HCT116 (cell line): ENCODE data around the gene PRKAG2. TPM values are rescaled to one million over a fixed set of nuclear protein-coding genes. Genes with fewer than 3 reads are reported as not detected.

Experiments used
- ATAC-seq: fragments of 200-7000 bp; cut with Tn5 transposase; 2 replicates; pipeline ENCODE4 v1.9.1; 2020; ENCODE audit warnings: mild to moderate bottlenecking, moderate library complexity
- BruUV-seq: library from RNA; stranded (reverse); fragments of 400-500 nt; replicated peaks from 2 replicates; lab custom pipeline; 2021; lab: Mats Ljungman, UMichigan
- CTCF ChIA-PET: fragments of 300-600 bp; sonication (Branson Sonifier 250); formaldehyde crosslinking; loops from one replicate; lab custom pipeline; 2021; ENCODE audit warnings: antibody characterized with exemption; lab: Charles Lee
- POLR2A ChIA-PET: fragments of 300-600, 350-600 bp; sonication (Branson Sonifier 250); formaldehyde crosslinking; loops from one replicate; lab custom pipeline; 2021; ENCODE audit warnings: antibody characterized with exemption; lab: Charles Lee
- RAD21 ChIA-PET, 2 experiments: fragments of 300-600 bp; sonication (Branson Sonifier 250); formaldehyde crosslinking; loops; one replicate each; lab custom pipeline; 2023; ENCODE audit warnings: low total read pairs in 2 of 2; ENCODE audit not compliant: uncharacterized antibody in 2 of 2, unreplicated experiment in 2 of 2, low non-redundant PET in 1 of 2; lab: Charles Lee
- DNase-seq: peaks from one replicate; pipeline ENCODE4 v3.0.0-alpha.2; 2010; ENCODE audit warnings: low read depth, low spot score
- H2AFZ ChIP-seq: fragments of 200-600 bp; shearing (Covaris generic), sonication (generic); 2 replicates; pipeline ENCODE4 v1.6.1; 2017; ENCODE audit warnings: low read depth, mixed run types, mixed read lengths, antibody characterized with exemption, low read length; ENCODE audit not compliant: poor library complexity, severe bottlenecking
- H3K27ac ChIP-seq: 2 replicates; pipeline ENCODE4 v1.5.1; 2012; ENCODE audit warnings: low read depth, low read length
- H3K27me3 ChIP-seq: fragments of 200-600 bp; sonication (generic); 2 replicates; pipeline ENCODE4 v1.6.1; 2016; ENCODE audit warnings: mixed run types, low read length, mixed read lengths; ENCODE audit not compliant: insufficient read depth
- H3K36me3 ChIP-seq, 2 experiments: fragments of 200-500 bp in 1 of 2; fragments of 200-600 bp in 1 of 2; sonication (Bioruptor generic) in 1 of 2; sonication (generic) in 1 of 2; 2 replicates each; pipeline versions ENCODE4 v1.5.1 to v1.6.1; 2014 to 2016; ENCODE audit warnings: low read length in 2 of 2, inconsistent platforms in 1 of 2, mixed read lengths in 1 of 2, mixed run types in 1 of 2; ENCODE audit not compliant: insufficient read depth in 2 of 2, control insufficient read depth in 1 of 2
- H3K4me1 ChIP-seq, 2 experiments: fragments of 200-600 bp in 1 of 2; sonication (generic) in 1 of 2; 2 replicates each; pipeline versions ENCODE4 v1.5.1 to v1.6.1; 2012 to 2017; ENCODE audit warnings: low read length in 2 of 2, inconsistent platforms in 1 of 2, mild to moderate bottlenecking in 1 of 2, mixed read lengths in 1 of 2, mixed run types in 1 of 2, moderate library complexity in 1 of 2; ENCODE audit not compliant: insufficient read depth in 2 of 2, control insufficient read depth in 1 of 2
- H3K4me2 ChIP-seq: fragments of 200-600 bp; sonication (generic); 2 replicates; pipeline ENCODE4 v1.6.1; 2017; ENCODE audit warnings: mixed run types, low read length, mixed read lengths
- H3K4me3 ChIP-seq, 2 experiments: fragments of 200-600 bp in 1 of 2; sonication (generic) in 1 of 2; replicated peaks in 1 of 2; 2 replicates each; pipeline ENCODE4 v1.5.1; 2011 to 2016; ENCODE audit warnings: low read length in 2 of 2, control low read depth in 1 of 2, low read depth in 1 of 2, mild to moderate bottlenecking in 1 of 2, mixed read lengths in 1 of 2, mixed run types in 1 of 2
- H3K79me2 ChIP-seq: fragments of 200-600 bp; sonication (generic); 2 replicates; pipeline ENCODE4 v1.6.1; 2017; ENCODE audit warnings: mild to moderate bottlenecking, mixed run types, low read length, moderate library complexity, mixed read lengths; ENCODE audit not compliant: insufficient read depth
- H3K9ac ChIP-seq: fragments of 200-600 bp; sonication (generic); 2 replicates; pipeline ENCODE4 v1.6.1; 2016; ENCODE audit warnings: low read length, mixed read lengths
- H3K9me2 ChIP-seq: fragments of 200-600 bp; sonication (generic), shearing (Covaris generic); 2 replicates; pipeline ENCODE4 v1.6.1; 2017; ENCODE audit warnings: mixed run types, mild to moderate bottlenecking, moderate library complexity; ENCODE audit not compliant: insufficient read depth
- H3K9me3 ChIP-seq, 2 experiments: fragments of 200-500 bp in 1 of 2; fragments of 200-600 bp in 1 of 2; sonication (Bioruptor generic) in 1 of 2; sonication (generic) in 1 of 2; 2 replicates each; pipeline ENCODE4 v1.6.1; 2014 to 2017; ENCODE audit warnings: low read length in 2 of 2, mixed read lengths in 2 of 2, inconsistent platforms in 1 of 2, low read depth in 1 of 2, mild to moderate bottlenecking in 1 of 2, mixed run types in 1 of 2, moderate library complexity in 1 of 2; ENCODE audit not compliant: control insufficient read depth in 1 of 2, insufficient read depth in 1 of 2
- H4K20me1 ChIP-seq: fragments of 200-600 bp; sonication (generic), shearing (Covaris generic); 2 replicates; pipeline ENCODE4 v1.6.1; 2017; ENCODE audit warnings: mixed run types, mild to moderate bottlenecking, moderate library complexity; ENCODE audit not compliant: insufficient read depth
- ATF3 ChIP-seq: IDR thresholded peaks from 2 replicates; pipeline ENCODE4 v1.6.1; 2012
- EGR1 ChIP-seq: IDR thresholded peaks from 2 replicates; pipeline ENCODE4 v1.6.1; 2012; ENCODE audit warnings: low read depth
- ELF1 ChIP-seq: IDR thresholded peaks from 2 replicates; pipeline ENCODE4 v1.6.1; 2012; ENCODE audit warnings: low read depth, borderline replicate concordance
- EZH2phosphoT487 ChIP-seq: fragments of 200-600 bp; IDR thresholded peaks from 2 replicates; pipeline ENCODE4 v1.6.1; 2018; ENCODE audit warnings: antibody characterized with exemption, borderline replicate concordance
- FOSL1 ChIP-seq: IDR thresholded peaks from 2 replicates; pipeline ENCODE4 v1.6.1; 2012; ENCODE audit warnings: low read depth
- JUND ChIP-seq: IDR thresholded peaks from 2 replicates; pipeline ENCODE4 v1.6.1; 2012
- POLR2A ChIP-seq: IDR thresholded peaks from 2 replicates; pipeline ENCODE4 v1.7.0; 2011; ENCODE audit warnings: borderline replicate concordance; ENCODE audit not compliant: insufficient read depth, insufficient read length; ENCODE audit errors: extremely low read depth
- POLR2AphosphoS5 ChIP-seq: IDR thresholded peaks from 2 replicates; pipeline ENCODE4 v1.6.1; 2011; ENCODE audit warnings: mild to moderate bottlenecking, low read depth, low read length, moderate library complexity
- RAD21 ChIP-seq: IDR thresholded peaks from 2 replicates; pipeline ENCODE4 v1.6.1; 2012; ENCODE audit warnings: low read depth, mild to moderate bottlenecking
- SIN3A ChIP-seq: IDR thresholded peaks from 2 replicates; pipeline ENCODE4 v1.6.1; 2012; ENCODE audit warnings: low read depth
- TCF7L2 ChIP-seq: IDR thresholded peaks from 2 replicates; pipeline ENCODE4 v1.7.0; 2011; ENCODE audit warnings: borderline replicate concordance, inconsistent platforms; ENCODE audit not compliant: insufficient read depth, insufficient read length; ENCODE audit errors: extremely low read depth
- YY1 ChIP-seq: IDR thresholded peaks from 2 replicates; pipeline ENCODE4 v1.6.1; 2011; ENCODE audit warnings: low read length, low read depth, moderate library complexity, mild to moderate bottlenecking; ENCODE audit not compliant: insufficient replicate concordance; ENCODE audit errors: extremely low read depth
- ZBTB33 ChIP-seq: IDR thresholded peaks from 2 replicates; pipeline ENCODE4 v1.6.1; 2011; ENCODE audit warnings: mild to moderate bottlenecking, low read length, moderate library complexity; ENCODE audit not compliant: insufficient replicate concordance; ENCODE audit errors: extremely low read depth
- ZFX ChIP-seq: fragments of 450-650 bp; IDR thresholded peaks from 2 replicates; pipeline ENCODE4 v1.6.1; 2017
- ZNF274 ChIP-seq: fragments of 200-500 bp; sonication (Bioruptor generic); IDR thresholded peaks from 2 replicates; pipeline ENCODE4 v1.6.1; 2014; ENCODE audit warnings: mild to moderate bottlenecking, low read depth, low read length, inconsistent platforms
- intact Hi-C: fragments of 100-400 bp; cut with micrococcal nuclease; formaldehyde crosslinking; loops from 2 replicates; pipeline ENCODE4 v1.10.0; 2022
- total RNA-seq: library from RNA; stranded (reverse); gene quantifications from one replicate; pipeline ENCODE4 v1.2.1, GENCODE V29; 2021; ENCODE audit not compliant: unreplicated experiment
- TF ChIP-seq, protein P1 (sequence below): IDR thresholded peaks from 2 replicates; pipeline ENCODE4 v1.6.1; 2012; ENCODE audit warnings: low read depth
- TF ChIP-seq, protein P2 (sequence below), 3 experiments: fragments of 200-600 bp in 1 of 3; sonication (generic) in 1 of 3; IDR thresholded peaks in 2 of 3; conservative IDR thresholded peaks in 1 of 3; 2 replicates each; pipeline ENCODE4 v1.5.1; 2012 to 2017; ENCODE audit warnings: low read depth in 2 of 3, low read length in 2 of 3, antibody characterized with exemption in 1 of 3, borderline replicate concordance in 1 of 3, control low read depth in 1 of 3, mild to moderate bottlenecking in 1 of 3, mixed read lengths in 1 of 3, mixed run types in 1 of 3, moderate library complexity in 1 of 3; ENCODE audit not compliant: insufficient read depth in 1 of 3

PRKAG2 gene
- total RNA-seq, 1 experiment from 2014 or later = 23.6 TPM

DNA sequence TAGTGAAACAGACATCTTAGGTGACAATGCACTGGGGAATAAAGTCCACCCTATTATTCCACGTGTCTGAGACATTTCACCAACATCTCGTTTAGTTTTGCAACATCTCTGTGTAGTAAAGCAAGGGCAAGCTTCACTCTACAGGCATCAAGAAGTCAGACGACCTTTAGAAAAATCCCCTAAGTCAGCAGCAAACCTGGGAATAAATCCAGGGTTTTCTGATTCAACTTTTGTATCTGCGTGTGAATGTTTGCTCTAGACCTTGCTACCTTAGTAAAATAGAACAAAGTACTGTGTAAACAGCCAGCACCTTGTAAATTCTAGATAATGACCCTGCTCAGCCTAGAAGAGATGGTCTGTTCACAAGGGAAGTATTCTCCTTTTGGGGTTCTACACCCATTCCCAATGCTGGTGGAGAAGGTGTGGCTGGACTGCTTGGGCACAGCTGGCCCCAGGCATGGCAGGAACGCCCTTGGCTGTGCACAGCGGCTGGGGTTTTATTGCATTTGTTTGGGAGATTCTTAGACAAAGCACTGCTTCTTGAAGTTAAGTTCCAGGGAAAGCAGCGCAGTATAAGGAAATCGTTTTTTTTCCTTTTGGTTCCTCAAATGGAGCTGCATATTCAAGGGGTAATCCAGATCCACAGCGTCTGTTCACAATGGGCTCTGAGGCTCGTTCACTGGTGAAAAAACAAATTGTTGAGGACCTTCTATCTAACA is 41.0 kb upstream of the PRKAG2 start:
- RAD21 ChIA-PET = no interaction called here
- H3K9me2 ChIP-seq = no peaks in the 10 kb centered on the region
- CTCF ChIA-PET = no interaction called here
- H3K4me2 ChIP-seq = no peak overlapping the region
- BruUV-seq = no TSS peak
- H3K36me3 ChIP-seq = no peaks in the 10 kb centered on the region
- ATAC-seq = no peak
- no peak overlapping the region for H3K27ac ChIP-seq
- H2AFZ ChIP-seq = no peak overlapping the region
- peaks cover 3 to 8% of the 10 kb centered on the region in 2 experiments; a peak in 1 of 4 replicates for H3K9me3 ChIP-seq
- H3K27me3 ChIP-seq = no peaks in the 10 kb centered on the region
- H3K4me1 ChIP-seq = no peaks in the 10 kb centered on the region
- no peaks in the 10 kb centered on the region for H3K79me2 ChIP-seq
- H3K9ac ChIP-seq = no peak overlapping the region
- TF ChIP-seq, protein P1, sequence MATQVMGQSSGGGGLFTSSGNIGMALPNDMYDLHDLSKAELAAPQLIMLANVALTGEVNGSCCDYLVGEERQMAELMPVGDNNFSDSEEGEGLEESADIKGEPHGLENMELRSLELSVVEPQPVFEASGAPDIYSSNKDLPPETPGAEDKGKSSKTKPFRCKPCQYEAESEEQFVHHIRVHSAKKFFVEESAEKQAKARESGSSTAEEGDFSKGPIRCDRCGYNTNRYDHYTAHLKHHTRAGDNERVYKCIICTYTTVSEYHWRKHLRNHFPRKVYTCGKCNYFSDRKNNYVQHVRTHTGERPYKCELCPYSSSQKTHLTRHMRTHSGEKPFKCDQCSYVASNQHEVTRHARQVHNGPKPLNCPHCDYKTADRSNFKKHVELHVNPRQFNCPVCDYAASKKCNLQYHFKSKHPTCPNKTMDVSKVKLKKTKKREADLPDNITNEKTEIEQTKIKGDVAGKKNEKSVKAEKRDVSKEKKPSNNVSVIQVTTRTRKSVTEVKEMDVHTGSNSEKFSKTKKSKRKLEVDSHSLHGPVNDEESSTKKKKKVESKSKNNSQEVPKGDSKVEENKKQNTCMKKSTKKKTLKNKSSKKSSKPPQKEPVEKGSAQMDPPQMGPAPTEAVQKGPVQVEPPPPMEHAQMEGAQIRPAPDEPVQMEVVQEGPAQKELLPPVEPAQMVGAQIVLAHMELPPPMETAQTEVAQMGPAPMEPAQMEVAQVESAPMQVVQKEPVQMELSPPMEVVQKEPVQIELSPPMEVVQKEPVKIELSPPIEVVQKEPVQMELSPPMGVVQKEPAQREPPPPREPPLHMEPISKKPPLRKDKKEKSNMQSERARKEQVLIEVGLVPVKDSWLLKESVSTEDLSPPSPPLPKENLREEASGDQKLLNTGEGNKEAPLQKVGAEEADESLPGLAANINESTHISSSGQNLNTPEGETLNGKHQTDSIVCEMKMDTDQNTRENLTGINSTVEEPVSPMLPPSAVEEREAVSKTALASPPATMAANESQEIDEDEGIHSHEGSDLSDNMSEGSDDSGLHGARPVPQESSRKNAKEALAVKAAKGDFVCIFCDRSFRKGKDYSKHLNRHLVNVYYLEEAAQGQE = no peak
- no peak for TF ChIP-seq ZNF274
- TF ChIP-seq, protein P2, sequence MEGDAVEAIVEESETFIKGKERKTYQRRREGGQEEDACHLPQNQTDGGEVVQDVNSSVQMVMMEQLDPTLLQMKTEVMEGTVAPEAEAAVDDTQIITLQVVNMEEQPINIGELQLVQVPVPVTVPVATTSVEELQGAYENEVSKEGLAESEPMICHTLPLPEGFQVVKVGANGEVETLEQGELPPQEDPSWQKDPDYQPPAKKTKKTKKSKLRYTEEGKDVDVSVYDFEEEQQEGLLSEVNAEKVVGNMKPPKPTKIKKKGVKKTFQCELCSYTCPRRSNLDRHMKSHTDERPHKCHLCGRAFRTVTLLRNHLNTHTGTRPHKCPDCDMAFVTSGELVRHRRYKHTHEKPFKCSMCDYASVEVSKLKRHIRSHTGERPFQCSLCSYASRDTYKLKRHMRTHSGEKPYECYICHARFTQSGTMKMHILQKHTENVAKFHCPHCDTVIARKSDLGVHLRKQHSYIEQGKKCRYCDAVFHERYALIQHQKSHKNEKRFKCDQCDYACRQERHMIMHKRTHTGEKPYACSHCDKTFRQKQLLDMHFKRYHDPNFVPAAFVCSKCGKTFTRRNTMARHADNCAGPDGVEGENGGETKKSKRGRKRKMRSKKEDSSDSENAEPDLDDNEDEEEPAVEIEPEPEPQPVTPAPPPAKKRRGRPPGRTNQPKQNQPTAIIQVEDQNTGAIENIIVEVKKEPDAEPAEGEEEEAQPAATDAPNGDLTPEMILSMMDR (IDR thresholded peaks at IDR 0.05 in 2 of 3, conservative IDR thresholded peaks at IDR 0.05 in 1 of 3; ENCODE audit: borderline replicate concordance in 1 of 3, insufficient read depth in 1 of 3, low read depth in 2 of 3, low read length in 2 of 3) = no peak
- no peak for TF ChIP-seq POLR2AphosphoS5
- TF ChIP-seq ZBTB33 = no peak
- no peak for TF ChIP-seq JUND
- TF ChIP-seq EZH2phosphoT487 = no peak
- TF ChIP-seq ZFX = no peak
- TF ChIP-seq TCF7L2 = no peak
- TF ChIP-seq SIN3A = no peak
- TF ChIP-seq FOSL1 = no peak
- no peak for TF ChIP-seq RAD21
- no peak for TF ChIP-seq EGR1
- no peak for TF ChIP-seq ATF3
- TF ChIP-seq ELF1 = no peak
- no peak for TF ChIP-seq POLR2A
- TF ChIP-seq YY1 = no peak
- H3K4me3 ChIP-seq = no peak overlapping the region
- POLR2A ChIA-PET = no interaction called here
- intact Hi-C loops = no loop called here
- H4K20me1 ChIP-seq = no peaks in the 10 kb centered on the region
- no peak for DNase-seq
